Mucosa of descending colon (tissue), 3 donors: Measurements from ENCODE around the gene TRAF3. TPM values are rescaled to one million over a fixed set of nuclear protein-coding genes. Genes with fewer than 3 reads are reported as not detected.

Source experiments
- ATAC-seq: fragments of 200-7000 bp; cut with Tn5 transposase; one replicate; pipeline ENCODE4 v1.9.1; 2020; ENCODE audit warnings: mild to moderate bottlenecking, moderate library complexity
- DNase-seq, 3 donors: peaks; one replicate each; pipeline ENCODE4 v3.0.0-alpha.2; 2020
- H3K36me3 ChIP-seq: fragments of 200-600 bp; one replicate; pipeline ENCODE4 v1.8.0; 2021; ENCODE audit warnings: low read depth, mild to moderate bottlenecking
- H3K4me1 ChIP-seq: fragments of 200-600 bp; one replicate; pipeline ENCODE4 v1.8.0; 2021; ENCODE audit warnings: low read depth, mild to moderate bottlenecking
- H3K4me3 ChIP-seq: fragments of 200-600 bp; one replicate; pipeline ENCODE4 v1.8.0; 2021; ENCODE audit warnings: mild to moderate bottlenecking
- H3K9me3 ChIP-seq: fragments of 200-600 bp; one replicate; pipeline ENCODE4 v1.8.0; 2021; ENCODE audit warnings: mild to moderate bottlenecking
- intact Hi-C, 2 donors: fragments of 100-400 bp; cut with DNase I in 1 of 2; cut with micrococcal nuclease in 1 of 2; formaldehyde crosslinking; loops; one replicate each; pipeline versions ENCODE4 v1.11.0 to v1.11.1; 2022; cut with DNase I, micrococcal nuclease
- total RNA-seq, 3 donors: library from RNA; stranded (reverse); fragmentation: NEBNext Ultra II Directional in 2 of 3; extraction: Animal tissue kit (Norgen Biotek cat#: 25700) in 2 of 3; gene quantifications; one replicate each; pipeline versions ENCODE4 v1.2.1 to v1.2.4, GENCODE V29; 2021 to 2023
- TF ChIP-seq, protein P1 (sequence below): fragments of 200-600 bp; IDR thresholded peaks from one replicate; pipeline ENCODE4 v1.8.0; 2022; ENCODE audit warnings: antibody characterized with exemption, mild to moderate bottlenecking
- donor health status: DM: no; HTN: no; CAD: no; lungs with moderate emphysema.
- donor health status: DM: no; HTN: no; CAD: no.
- donor health status: DM: no; HTN: yes; CAD: no.

Gene TRAF3
- total RNA-seq, 3 donors from 2014 or later: 20.9 to 36.0 (median 21.3) TPM

GRCh38 chr14:102807013-102807406 lies 29.8 kb downstream of the TRAF3 start:
- no peak overlapping the region for H3K4me3 ChIP-seq
- H3K4me1 ChIP-seq: peaks cover 26% of the 10 kb centered on the region
- TF ChIP-seq, protein P1, sequence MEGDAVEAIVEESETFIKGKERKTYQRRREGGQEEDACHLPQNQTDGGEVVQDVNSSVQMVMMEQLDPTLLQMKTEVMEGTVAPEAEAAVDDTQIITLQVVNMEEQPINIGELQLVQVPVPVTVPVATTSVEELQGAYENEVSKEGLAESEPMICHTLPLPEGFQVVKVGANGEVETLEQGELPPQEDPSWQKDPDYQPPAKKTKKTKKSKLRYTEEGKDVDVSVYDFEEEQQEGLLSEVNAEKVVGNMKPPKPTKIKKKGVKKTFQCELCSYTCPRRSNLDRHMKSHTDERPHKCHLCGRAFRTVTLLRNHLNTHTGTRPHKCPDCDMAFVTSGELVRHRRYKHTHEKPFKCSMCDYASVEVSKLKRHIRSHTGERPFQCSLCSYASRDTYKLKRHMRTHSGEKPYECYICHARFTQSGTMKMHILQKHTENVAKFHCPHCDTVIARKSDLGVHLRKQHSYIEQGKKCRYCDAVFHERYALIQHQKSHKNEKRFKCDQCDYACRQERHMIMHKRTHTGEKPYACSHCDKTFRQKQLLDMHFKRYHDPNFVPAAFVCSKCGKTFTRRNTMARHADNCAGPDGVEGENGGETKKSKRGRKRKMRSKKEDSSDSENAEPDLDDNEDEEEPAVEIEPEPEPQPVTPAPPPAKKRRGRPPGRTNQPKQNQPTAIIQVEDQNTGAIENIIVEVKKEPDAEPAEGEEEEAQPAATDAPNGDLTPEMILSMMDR: no peak
- H3K36me3 ChIP-seq: no peaks in the 10 kb centered on the region
- DNase-seq (no peak), ATAC-seq (peak; percentile 13)
- H3K9me3 ChIP-seq: no peaks in the 10 kb centered on the region
- intact Hi-C loops: no loop called here

GRCh38 chr14:102809870-102810269 lies 32.6 kb downstream of the TRAF3 start:
- TF ChIP-seq, protein P1: no peak
- intact Hi-C loops: no loop called here
- no peaks in the 10 kb centered on the region for H3K36me3 ChIP-seq

GRCh38 chr14:102810523-102810922 lies 33.3 kb downstream of the TRAF3 start:
- Histone ChIP-seq H3K36me3 (no peaks in the 10 kb centered on the region), H3K9me3 (no peaks in the 10 kb centered on the region), H3K4me1 (peaks cover 24% of the 10 kb centered on the region), H3K4me3 (no peak overlapping the region)
- intact Hi-C loops: no loop called here
- no peak for ATAC-seq
- TF ChIP-seq, protein P1: no peak
- no peak for DNase-seq

More at GRCh38 chr14:102809870-102810269, 32.6 kb downstream of the TRAF3 start:
- DNase-seq: no peak
- ATAC-seq: no peak
- no peaks in the 10 kb centered on the region for H3K9me3 ChIP-seq
- peaks cover 26% of the 10 kb centered on the region for H3K4me1 ChIP-seq
- no peak overlapping the region for H3K4me3 ChIP-seq

DNA sequence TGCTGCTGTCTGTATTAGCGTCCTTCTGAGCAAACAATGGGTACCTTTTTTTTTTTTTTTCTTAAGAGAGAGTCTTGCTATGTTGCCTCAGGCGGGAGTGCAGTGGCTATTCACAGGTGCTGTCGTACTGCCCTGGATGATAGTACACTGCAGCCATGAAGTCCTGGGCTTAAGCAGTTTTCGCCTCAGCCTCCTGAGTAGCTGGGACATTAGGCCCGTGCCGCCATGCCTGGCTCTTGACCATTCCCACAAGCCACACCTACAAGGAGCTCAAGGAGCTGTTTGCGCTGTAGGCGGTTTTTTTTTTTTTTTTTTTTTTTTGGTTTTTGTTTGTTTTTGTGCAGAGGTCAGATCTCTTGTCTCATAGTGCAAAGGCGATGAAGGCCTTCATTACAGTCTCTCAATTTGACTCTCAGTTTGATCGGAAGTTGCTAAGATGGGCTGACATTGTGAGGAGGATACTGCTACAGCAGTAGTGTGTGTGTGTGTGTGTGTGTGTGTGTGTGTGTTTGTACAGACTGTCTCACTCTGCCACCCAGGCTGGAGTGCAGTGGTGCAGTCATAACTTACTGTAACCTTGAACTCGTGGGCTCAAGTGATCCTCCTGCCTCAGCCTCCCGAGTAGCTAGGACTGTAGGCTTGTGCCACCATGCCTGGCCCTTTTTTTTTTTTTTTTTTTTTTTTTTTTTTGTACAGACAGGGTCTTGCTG lies 34.2 kb downstream of the TRAF3 start:
- no peak for DNase-seq
- TF ChIP-seq, protein P1: no peak
- H3K4me1 ChIP-seq: peaks cover 24% of the 10 kb centered on the region
- no peaks in the 10 kb centered on the region for H3K9me3 ChIP-seq
- H3K4me3 ChIP-seq: no peak overlapping the region
- intact Hi-C loops: no loop called here
- peak; percentile 15 for ATAC-seq
- no peaks in the 10 kb centered on the region for H3K36me3 ChIP-seq

- peaks cover 18% of the 10 kb centered on the region for H3K4me1 ChIP-seq
- no peak for ATAC-seq
- H3K9me3 ChIP-seq: no peaks in the 10 kb centered on the region
- intact Hi-C loops: no loop called here
- TF ChIP-seq, protein P1: no peak
- DNase-seq: no peak
- no peaks in the 10 kb centered on the region for H3K36me3 ChIP-seq
- no peak overlapping the region for H3K4me3 ChIP-seq
These were observed 34.7 kb downstream of the TRAF3 start for GRCh38 chr14:102811971-102812370.

DNA sequence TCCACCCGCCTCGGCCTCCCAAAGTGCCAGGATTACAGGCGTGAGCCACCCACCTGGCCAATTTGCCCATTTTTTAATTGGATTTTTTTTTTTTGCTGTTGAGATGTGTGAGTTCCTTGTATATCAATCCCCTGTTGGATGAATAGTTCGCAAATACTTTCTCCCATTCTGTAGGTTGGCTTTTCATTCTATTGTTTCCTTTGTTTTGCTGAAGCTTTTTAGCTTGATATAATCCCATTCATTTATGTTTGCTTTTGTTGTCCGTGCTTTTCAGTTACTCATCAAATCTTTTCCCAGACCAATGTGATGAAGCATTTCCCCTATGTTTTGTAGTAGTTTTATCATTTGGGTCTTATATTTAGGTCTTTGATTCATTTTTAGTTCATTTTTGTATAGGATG lies 36.4 kb downstream of the TRAF3 start:
- ATAC-seq: no peak
- TF ChIP-seq, protein P1: no peak
- intact Hi-C loops: no loop called here
- Histone ChIP-seq H3K4me3 (no peak overlapping the region), H3K4me1 (peaks cover under 1% of the 10 kb centered on the region), H3K9me3 (no peaks in the 10 kb centered on the region), H3K36me3 (no peaks in the 10 kb centered on the region)
- DNase-seq: no peak
